ENCODE measurements around the gene STIM1.

STIM1 gene

GRCh38 chr11:3882655-3883054, 27.2 kb downstream of the STIM1 start:
- no peak overlapping the region for H3K4me3 ChIP-seq (ENCODE audit: low read depth, low read length, poor library complexity, severe bottlenecking)
- no peaks in the 10 kb centered on the region for H3K9me3 ChIP-seq (ENCODE audit: low read length)
- H3K36me3 ChIP-seq (ENCODE audit: insufficient read depth, low read length): no peaks in the 10 kb centered on the region; the same call in 1 of the 2 replicates
- no peak overlapping the region for H3K27ac ChIP-seq (ENCODE audit: low read depth, low read length, poor library complexity, severe bottlenecking)
- no peaks in the 10 kb centered on the region for H3F3A ChIP-seq (ENCODE audit: insufficient read depth, low read length)
- H4K20me1 ChIP-seq (ENCODE audit: insufficient read depth, low read length): no peaks in the 10 kb centered on the region
- H2AFZ ChIP-seq (ENCODE audit: low read length): no peak overlapping the region
- no peak overlapping the region for H3K9ac ChIP-seq (ENCODE audit: low read length)
- TF ChIP-seq CTCF (IDR thresholded peaks at IDR 0.05; ENCODE audit: low read length) (peak; percentile 12; the same call in 1 of the 2 replicates), EZH2 (IDR thresholded peaks at IDR 0.05; ENCODE audit: borderline replicate concordance, low read length) (no peak)
- H3K9me2 ChIP-seq (ENCODE audit: low read depth, low read length): no peaks in the 10 kb centered on the region
- H3K27me3 ChIP-seq (ENCODE audit: insufficient read depth, low read length): no peaks in the 10 kb centered on the region
- peaks cover 59% of the 10 kb centered on the region for H3K4me1 ChIP-seq (ENCODE audit: insufficient read depth, low read length, severe bottlenecking)
- H3K79me2 ChIP-seq (ENCODE audit: insufficient read depth, low read length): peaks cover 41% of the 10 kb centered on the region
- no peak overlapping the region for H3K4me2 ChIP-seq (ENCODE audit: low read length)

GRCh38 chr11:3885855-3886254, 30.4 kb downstream of the STIM1 start:
- no peaks in the 10 kb centered on the region for H3K9me3 ChIP-seq (ENCODE audit: low read length)

GRCh38 chr11:3886985-3887384, 31.5 kb downstream of the STIM1 start:
- no peak overlapping the region for H3K4me2 ChIP-seq (ENCODE audit: low read length)
- H3K27me3 ChIP-seq (ENCODE audit: insufficient read depth, low read length): no peaks in the 10 kb centered on the region
- no peak overlapping the region for H3K9ac ChIP-seq (ENCODE audit: low read length)
- no peak overlapping the region for H2AFZ ChIP-seq (ENCODE audit: low read length)
- H4K20me1 ChIP-seq (ENCODE audit: insufficient read depth, low read length): no peaks in the 10 kb centered on the region
- H3K79me2 ChIP-seq (ENCODE audit: insufficient read depth, low read length): peaks cover 32% of the 10 kb centered on the region
- H3K4me3 ChIP-seq (ENCODE audit: low read depth, low read length, poor library complexity, severe bottlenecking): no peak overlapping the region
- no peak for TF ChIP-seq CTCF (IDR thresholded peaks at IDR 0.05; ENCODE audit: low read length)
- TF ChIP-seq EZH2 (IDR thresholded peaks at IDR 0.05; ENCODE audit: borderline replicate concordance, low read length): no peak
- no peaks in the 10 kb centered on the region for H3F3A ChIP-seq (ENCODE audit: insufficient read depth, low read length)
- H3K36me3 ChIP-seq (ENCODE audit: insufficient read depth, low read length): no peaks in the 10 kb centered on the region; the same call in 1 of the 2 replicates
- no peaks in the 10 kb centered on the region for H3K9me3 ChIP-seq (ENCODE audit: low read length)
- H3K27ac ChIP-seq (ENCODE audit: low read depth, low read length, poor library complexity, severe bottlenecking): peak overlapping the region; percentile 60
- H3K4me1 ChIP-seq (ENCODE audit: insufficient read depth, low read length, severe bottlenecking): peaks cover 66% of the 10 kb centered on the region
- no peaks in the 10 kb centered on the region for H3K9me2 ChIP-seq (ENCODE audit: low read depth, low read length)

More at GRCh38 chr11:3885855-3886254, 30.4 kb downstream of the STIM1 start:
- no peaks in the 10 kb centered on the region for H3K9me2 ChIP-seq (ENCODE audit: low read depth, low read length)
- H3K79me2 ChIP-seq (ENCODE audit: insufficient read depth, low read length): peaks cover 32% of the 10 kb centered on the region
- H3K4me3 ChIP-seq (ENCODE audit: low read depth, low read length, poor library complexity, severe bottlenecking): no peak overlapping the region
- no peaks in the 10 kb centered on the region for H3F3A ChIP-seq (ENCODE audit: insufficient read depth, low read length)
- H3K9ac ChIP-seq (ENCODE audit: low read length): no peak overlapping the region
- H3K36me3 ChIP-seq (ENCODE audit: insufficient read depth, low read length): no peaks in the 10 kb centered on the region; the same call in 1 of the 2 replicates
- no peak overlapping the region for H3K27ac ChIP-seq (ENCODE audit: low read depth, low read length, poor library complexity, severe bottlenecking)
- H2AFZ ChIP-seq (ENCODE audit: low read length): no peak overlapping the region
- no peaks in the 10 kb centered on the region for H3K27me3 ChIP-seq (ENCODE audit: insufficient read depth, low read length)
- TF ChIP-seq EZH2 (IDR thresholded peaks at IDR 0.05; ENCODE audit: borderline replicate concordance, low read length): no peak
- no peak for TF ChIP-seq CTCF (IDR thresholded peaks at IDR 0.05; ENCODE audit: low read length)
- no peak overlapping the region for H3K4me2 ChIP-seq (ENCODE audit: low read length)
- peaks cover 61% of the 10 kb centered on the region for H3K4me1 ChIP-seq (ENCODE audit: insufficient read depth, low read length, severe bottlenecking)
- H4K20me1 ChIP-seq (ENCODE audit: insufficient read depth, low read length): no peaks in the 10 kb centered on the region

Data from OCI-LY1 (cell line).